Measurements from ENCODE around the gene SYT7.

SYT7 gene

GRCh38 chr11:61613870-61614269 lies 33.0 kb upstream of the SYT7 start:
- TF ChIP-seq CTCF (IDR thresholded peaks at IDR 0.05; ENCODE audit: low read depth, low read length) = no peak
- DNase-seq (ENCODE audit: extremely low read depth, low read depth) = no peak

GRCh38 chr11:61613051-61613450 lies 32.2 kb upstream of the SYT7 start:
- no peak for TF ChIP-seq CTCF (IDR thresholded peaks at IDR 0.05; ENCODE audit: low read depth, low read length)
- no peak for DNase-seq (ENCODE audit: extremely low read depth, low read depth)

DNA sequence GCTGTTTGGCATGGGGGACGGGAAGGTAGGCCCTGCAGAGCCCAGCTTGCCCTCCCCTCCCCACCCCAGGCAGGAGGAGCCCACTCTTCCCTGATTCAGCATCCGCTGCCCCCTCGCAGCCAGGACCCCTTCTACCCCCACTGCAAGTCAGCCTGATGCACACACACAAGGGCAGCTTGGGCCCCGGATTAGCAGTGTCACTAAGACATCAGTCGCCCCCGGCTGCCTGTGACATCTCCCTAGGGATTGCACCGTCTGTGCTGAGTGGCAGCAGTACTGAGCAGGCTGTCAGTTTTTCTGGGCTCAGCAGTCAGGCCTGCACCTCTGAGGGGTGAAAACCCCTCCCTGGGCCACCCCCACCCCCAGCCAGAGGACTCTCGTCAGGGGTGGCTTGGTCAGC lies 30.4 kb upstream of the SYT7 start:
- DNase-seq (ENCODE audit: extremely low read depth, low read depth) = no peak

GRCh38 chr11:61610905-61611304 lies 30.0 kb upstream of the SYT7 start:
- no peak for DNase-seq (ENCODE audit: extremely low read depth, low read depth)
- no peak for TF ChIP-seq CTCF (IDR thresholded peaks at IDR 0.05; ENCODE audit: low read depth, low read length)

More for the DNA sequence above, 30.4 kb upstream of the SYT7 start:
- no peak for TF ChIP-seq CTCF (IDR thresholded peaks at IDR 0.05; ENCODE audit: low read depth, low read length)

GRCh38 chr11:61609980-61610366 lies 29.1 kb upstream of the SYT7 start:
- DNase-seq (ENCODE audit: extremely low read depth, low read depth) = no peak
- TF ChIP-seq CTCF (IDR thresholded peaks at IDR 0.05; ENCODE audit: low read depth, low read length) = peak; percentile 8

GRCh38 chr11:61609000-61609979 lies 28.4 kb upstream of the SYT7 start:
- TF ChIP-seq CTCF (IDR thresholded peaks at IDR 0.05; ENCODE audit: low read depth, low read length) = no peak
- DNase-seq (ENCODE audit: extremely low read depth, low read depth) = no peak

- no peak for DNase-seq (ENCODE audit: extremely low read depth, low read depth)
- no peak for TF ChIP-seq CTCF (IDR thresholded peaks at IDR 0.05; ENCODE audit: low read depth, low read length)
These were observed 27.2 kb upstream of the SYT7 start for GRCh38 chr11:61607920-61608599.

All from AG09319 (cell line).